Spleen (tissue), 11 donors: ENCODE results near the gene KIF12. TPM values are rescaled to one million over a fixed set of nuclear protein-coding genes. Genes with fewer than 3 reads are reported as not detected.

ENCODE experiments used
- DNase-seq: peaks from one replicate; pipeline ENCODE4 v3.0.0-alpha.2; 2020
- H3K27ac ChIP-seq, 8 donors: fragments of 200-600 bp; sonication (generic) in 7 of 8; 1 replicate in 4 of 8; 2 replicates in 4 of 8; pipeline versions ENCODE4 v1.5.0 to v1.8.0; 2016 to 2021; ENCODE audit warnings: inconsistent platforms in 4 of 8, mild to moderate bottlenecking in 4 of 8, moderate library complexity in 1 of 8
- H3K27me3 ChIP-seq, 7 donors: fragments of 200-600 bp; sonication (generic) in 6 of 7; replicated peaks in 1 of 7; 1 replicate in 4 of 7; 2 replicates in 3 of 7; pipeline versions ENCODE4 v1.5.0 to v1.8.0; 2016 to 2021; ENCODE audit warnings: inconsistent platforms in 3 of 7, mild to moderate bottlenecking in 1 of 7
- H3K36me3 ChIP-seq, 6 donors: fragments of 200-600 bp; sonication (generic) in 5 of 6; 1 replicate in 4 of 6; 2 replicates in 2 of 6; pipeline versions ENCODE4 v1.5.0 to v1.8.0; 2016 to 2021; ENCODE audit warnings: inconsistent platforms in 2 of 6
- H3K4me1 ChIP-seq, 6 donors: fragments of 200-600 bp; sonication (generic) in 5 of 6; 1 replicate in 3 of 6; 2 replicates in 3 of 6; pipeline versions ENCODE4 v1.5.0 to v1.8.0; 2016 to 2021; ENCODE audit warnings: inconsistent platforms in 3 of 6
- H3K4me3 ChIP-seq, 8 donors: fragments of 200-600 bp; sonication (generic) in 7 of 8; 1 replicate in 4 of 8; 2 replicates in 4 of 8; pipeline versions ENCODE4 v1.5.0 to v1.8.0; 2016 to 2021; ENCODE audit warnings: inconsistent platforms in 4 of 8, mild to moderate bottlenecking in 4 of 8, moderate library complexity in 2 of 8
- H3K9me3 ChIP-seq, 8 donors: fragments of 200-600 bp; sonication (generic) in 7 of 8; 1 replicate in 4 of 8; 2 replicates in 4 of 8; pipeline versions ENCODE4 v1.5.0 to v1.8.0; 2016 to 2021; ENCODE audit warnings: inconsistent platforms in 4 of 8
- CTCF ChIP-seq, 11 experiments: fragments of 200-600 bp in 7 of 11; fragments of 450-650 bp in 4 of 11; sonication (generic) in 4 of 11; IDR thresholded peaks in 8 of 11; conservative IDR thresholded peaks in 3 of 11; 1 replicate in 7 of 11; 2 replicates in 4 of 11; pipeline versions ENCODE4 v1.4.0 to v1.8.0; 2016 to 2021; ENCODE audit warnings: antibody characterized with exemption in 11 of 11, inconsistent platforms in 4 of 11, mild to moderate bottlenecking in 1 of 11
- POLR2A ChIP-seq, 3 donors: fragments of 450-650 bp; IDR thresholded peaks; one replicate each; pipeline ENCODE4 v1.5.1; 2017; ENCODE audit warnings: antibody characterized with exemption in 3 of 3, mild to moderate bottlenecking in 1 of 3
- POLR2AphosphoS5 ChIP-seq, 3 donors: sonication (generic); formaldehyde crosslinking; IDR thresholded peaks; one replicate each; pipeline ENCODE4 v1.5.1; 2017; ENCODE audit warnings: antibody characterized with exemption in 3 of 3
- WGBS, 5 donors: extraction: QIAGEN DNeasy Blood & Tissue Kit in 3 of 5; methylation state at CpG; one replicate each; pipeline versions ENCODE4 v1.1.5 to v1.1.7; 2013 to 2018; 5-methylcytosine and 5-hydroxymethylcytosine counted together
- intact Hi-C: fragments of 100-400 bp; cut with DNase I; formaldehyde crosslinking; loops from one replicate; pipeline ENCODE4 v1.15.0; 2023; ENCODE audit warnings: low total_unique reads
- polyA plus RNA-seq, 3 donors: library from polyadenylated mRNA; stranded (reverse); fragments of 200-250 nt; gene quantifications; one replicate each; pipeline ENCODE4 v1.2.1, GENCODE V29; 2013
- total RNA-seq, 7 donors: library from RNA; depleted of rRNA in 3 of 7; stranded (reverse); fragments of >200 nt in 3 of 7; fragmentation: NEBNext Ultra II Directional in 4 of 7; extraction: Animal tissue kit (Norgen Biotek cat#: 25700) in 4 of 7; gene quantifications; one replicate each; pipeline versions ENCODE4 v1.1.0 to v1.2.1, GENCODE V29; 2016 to 2021
- donor health status: healthy with polysubstance abuse.
- donor health status: DM: no; HTN: no; CAD: no; lungs with moderate emphysema.
- donor health status: DM: no; HTN: no; CAD: no.
- donor health status: Bipolar disorder and iron deficiency.
- donor health status: healthy.
- donor health status: DM: no; HTN: no; CAD: no.
- donor health status: DM: yes; HTN: yes; CAD: no.

The KIF12 gene
- total and polyA plus RNA-seq, 10 donors, result 0.20 to 1.5 (median 0.26) TPM; not detected in 5

- H3K36me3 ChIP-seq, result no peaks in the 10 kb centered on the region
- peaks cover 0 to 4% (median 0%) of the 10 kb centered on the region in 6 donors for H3K4me1 ChIP-seq
- H3K9me3 ChIP-seq, result no peaks in the 10 kb centered on the region
- H3K27me3 ChIP-seq, result peaks cover 0 to 38% (median 0%) of the 10 kb centered on the region in 7 donors
- intact Hi-C loops, result no loop called here
- whole genome bisulfite sequencing, 5 donors, result 54 to 74% (median 69%) methylated on average over 5 to 16 of the region's 16 CpGs
- no peak within 1 kb of the TSS for H3K4me3 ChIP-seq
- peak; percentile 61 for DNase-seq
- no peak for TF ChIP-seq POLR2AphosphoS5 (IDR thresholded peaks at IDR 0.05)
- TF ChIP-seq POLR2A (IDR thresholded peaks at IDR 0.05), result no peak
- no peak for TF ChIP-seq CTCF (IDR thresholded peaks at IDR 0.05 in 8 of 11, conservative IDR thresholded peaks at IDR 0.05 in 3 of 11)
- no peak within 1 kb of the TSS for H3K27ac ChIP-seq
Observed at GRCh38 chr9:114078021-114078780, 20.9 kb downstream of the KIF12 start, which contains the start of gene AMBP. TSS of gene AMBP (minus strand) at chr9:114078300. CDS start at chr9:114078209, 91 bp downstream.

GRCh38 chr9:114077162-114077837 lies 21.8 kb downstream of the KIF12 start:
- H3K36me3 ChIP-seq, result no peaks in the 10 kb centered on the region
- no peak overlapping the region for H3K27ac ChIP-seq
- TF ChIP-seq POLR2AphosphoS5 (IDR thresholded peaks at IDR 0.05), result no peak
- TF ChIP-seq POLR2A (IDR thresholded peaks at IDR 0.05), result no peak
- TF ChIP-seq CTCF (IDR thresholded peaks at IDR 0.05 in 8 of 11, conservative IDR thresholded peaks at IDR 0.05 in 3 of 11), result no peak
- H3K9me3 ChIP-seq, result no peaks in the 10 kb centered on the region
- intact Hi-C loops, result no loop called here
- WGBS, 5 donors, result 56 to 66% (median 60%) methylated on average over 7 of the region's 7 CpGs
- peak; percentile 45 for DNase-seq
- no peaks in the 10 kb centered on the region for H3K4me1 ChIP-seq
- H3K27me3 ChIP-seq, result peaks cover 0 to 38% (median 0%) of the 10 kb centered on the region in 7 donors
- no peak overlapping the region for H3K4me3 ChIP-seq

GRCh38 chr9:114076237-114077161 lies 22.6 kb downstream of the KIF12 start:
- no peak overlapping the region for H3K27ac ChIP-seq
- TF ChIP-seq POLR2AphosphoS5 (IDR thresholded peaks at IDR 0.05) (no peak), POLR2A (IDR thresholded peaks at IDR 0.05) (no peak), CTCF (IDR thresholded peaks at IDR 0.05 in 8 of 11, conservative IDR thresholded peaks at IDR 0.05 in 3 of 11) (no peak)
- H3K9me3 ChIP-seq, result no peaks in the 10 kb centered on the region
- no peaks in the 10 kb centered on the region for H3K4me1 ChIP-seq
- peaks cover 0 to 38% (median 0%) of the 10 kb centered on the region in 7 donors for H3K27me3 ChIP-seq
- peak; percentile 36 for DNase-seq
- intact Hi-C loops, result no loop called here
- 62 to 81% (median 73%) methylated on average over 11 to 14 of the region's 14 CpGs for WGBS, 5 donors
- no peaks in the 10 kb centered on the region for H3K36me3 ChIP-seq
- no peak overlapping the region for H3K4me3 ChIP-seq
